H9 (cell line): ENCODE data around the gene LEMD1. TPM values are rescaled to one million over a fixed set of nuclear protein-coding genes. Genes with fewer than 3 reads are reported as not detected.

Experiments used
- DNase-seq: peaks from one replicate; pipeline ENCODE4 v3.0.0-alpha.2; 2017
- H2AFZ ChIP-seq: one replicate; pipeline ENCODE4 v1.6.1; 2013; ENCODE audit warnings: mild to moderate bottlenecking, low read length, control low read depth, moderate library complexity
- H2AK5ac ChIP-seq: 2 replicates; pipeline ENCODE4 v1.6.1; 2013; ENCODE audit warnings: low read length, control low read depth, mixed read lengths; ENCODE audit not compliant: insufficient read length
- H2BK120ac ChIP-seq: one replicate; pipeline ENCODE4 v1.6.1; 2013; ENCODE audit warnings: low read depth, mild to moderate bottlenecking, low read length, control low read depth, inconsistent platforms; ENCODE audit not compliant: poor library complexity, severe bottlenecking
- H2BK12ac ChIP-seq: 2 replicates; pipeline ENCODE4 v1.6.1; 2013; ENCODE audit warnings: low read length, control low read depth, mixed read lengths, low read depth; ENCODE audit not compliant: insufficient read length
- H2BK15ac ChIP-seq: 2 replicates; pipeline ENCODE4 v1.6.1; 2013; ENCODE audit warnings: low read depth, low read length, control low read depth
- H2BK20ac ChIP-seq: one replicate; pipeline ENCODE4 v1.6.1; 2013; ENCODE audit warnings: low read depth, mild to moderate bottlenecking, low read length, control low read depth, inconsistent platforms; ENCODE audit not compliant: poor library complexity, severe bottlenecking
- H2BK5ac ChIP-seq: 2 replicates; pipeline ENCODE4 v1.6.1; 2013; ENCODE audit warnings: low read length, control low read depth, mixed read lengths; ENCODE audit not compliant: insufficient read length
- H3K14ac ChIP-seq: 2 replicates; pipeline ENCODE4 v1.6.1; 2013; ENCODE audit warnings: low read length, control low read depth; ENCODE audit not compliant: insufficient read depth
- H3K18ac ChIP-seq: 2 replicates; pipeline ENCODE4 v1.6.1; 2013; ENCODE audit warnings: low read depth, mild to moderate bottlenecking, mixed read lengths, low read length, control low read depth; ENCODE audit not compliant: insufficient read length
- H3K23ac ChIP-seq: 2 replicates; pipeline ENCODE4 v1.6.1; 2013; ENCODE audit warnings: low read length, control low read depth, mixed read lengths, low read depth; ENCODE audit not compliant: insufficient read length
- H3K23me2 ChIP-seq: 2 replicates; pipeline ENCODE4 v1.6.1; 2013; ENCODE audit warnings: low read depth, mild to moderate bottlenecking, mixed read lengths, low read length, control low read depth; ENCODE audit not compliant: insufficient read length, poor library complexity, severe bottlenecking
- H3K27ac ChIP-seq: 2 replicates; pipeline ENCODE4 v1.5.1; 2013; ENCODE audit warnings: low read length, control low read depth, mixed read lengths, low read depth; ENCODE audit not compliant: insufficient read length
- H3K27me3 ChIP-seq: 2 replicates; pipeline ENCODE4 v1.6.1; 2013; ENCODE audit warnings: low read length, control low read depth, inconsistent platforms; ENCODE audit not compliant: insufficient read depth
- H3K4ac ChIP-seq: 2 replicates; pipeline ENCODE4 v1.6.1; 2013; ENCODE audit warnings: low read depth, mild to moderate bottlenecking, control low read depth, inconsistent platforms, low read length, moderate library complexity
- H3K4me1 ChIP-seq: 2 replicates; pipeline ENCODE4 v1.6.1; 2013; ENCODE audit warnings: low read length, control low read depth, inconsistent platforms; ENCODE audit not compliant: insufficient read depth
- H3K4me2 ChIP-seq: 2 replicates; pipeline ENCODE4 v1.6.1; 2013; ENCODE audit warnings: low read length, control low read depth, mixed read lengths; ENCODE audit not compliant: insufficient read length, insufficient read depth
- H3K56ac ChIP-seq: 2 replicates; pipeline ENCODE4 v1.6.1; 2013; ENCODE audit warnings: low read depth, mild to moderate bottlenecking, mixed read lengths, low read length, control low read depth; ENCODE audit not compliant: insufficient read length
- H3K79me1 ChIP-seq: 2 replicates; pipeline ENCODE4 v1.6.1; 2013; ENCODE audit warnings: low read depth, mild to moderate bottlenecking, moderate library complexity, low read length, control low read depth, inconsistent platforms; ENCODE audit not compliant: insufficient read depth, poor library complexity, severe bottlenecking
- H3K79me2 ChIP-seq: 2 replicates; pipeline ENCODE4 v1.6.1; 2013; ENCODE audit warnings: low read length, control low read depth, inconsistent platforms; ENCODE audit not compliant: insufficient read depth
- H3K9ac ChIP-seq: 2 replicates; pipeline ENCODE4 v1.6.1; 2013; ENCODE audit warnings: low read length, control low read depth, mixed read lengths; ENCODE audit not compliant: insufficient read length; ENCODE audit errors: extremely low read depth
- H3K9me3 ChIP-seq: one replicate; pipeline ENCODE4 v1.6.1; 2013; ENCODE audit warnings: low read depth, low read length, inconsistent platforms; ENCODE audit not compliant: control insufficient read depth
- H3T11ph ChIP-seq: one replicate; pipeline ENCODE4 v1.6.1; 2013; ENCODE audit warnings: mild to moderate bottlenecking, low read length, control low read depth, inconsistent platforms
- H4K20me1 ChIP-seq: one replicate; pipeline ENCODE4 v1.6.1; 2013; ENCODE audit not compliant: control insufficient read depth, insufficient read length, insufficient read depth
- H4K5ac ChIP-seq: 2 replicates; pipeline ENCODE4 v1.6.1; 2013; ENCODE audit warnings: low read depth, mild to moderate bottlenecking, mixed read lengths, low read length, control low read depth; ENCODE audit not compliant: insufficient read length
- H4K8ac ChIP-seq: replicated peaks from 2 replicates; pipeline ENCODE4 v1.6.1; 2013; ENCODE audit warnings: low read length, control low read depth, mixed read lengths, low read depth; ENCODE audit not compliant: insufficient read length
- H4K91ac ChIP-seq: 2 replicates; pipeline ENCODE4 v1.6.1; 2013; ENCODE audit warnings: low read depth, mild to moderate bottlenecking, moderate library complexity, mixed read lengths, low read length, control low read depth; ENCODE audit not compliant: insufficient read length
- H3K27ac Mint-ChIP-seq, 3 experiments: 2 replicates in 2 of 3; 3 replicates in 1 of 3; pipeline ENCODE4 v1.8.0; 2020 to 2021; ENCODE audit warnings: mixed read lengths in 3 of 3, mild to moderate bottlenecking in 1 of 3, moderate library complexity in 1 of 3
- H3K27me3 Mint-ChIP-seq: 2 replicates; pipeline ENCODE4 v1.8.0; 2021; ENCODE audit warnings: low read depth, mild to moderate bottlenecking, moderate library complexity, mixed read lengths
- H3K36me3 Mint-ChIP-seq, 3 experiments: 2 replicates in 2 of 3; 3 replicates in 1 of 3; pipeline ENCODE4 v1.8.0; 2020 to 2021; ENCODE audit warnings: low read depth in 3 of 3, mixed read lengths in 3 of 3; ENCODE audit not compliant: insufficient read depth in 1 of 3
- H3K4me1 Mint-ChIP-seq, 2 experiments: 2 replicates each; pipeline ENCODE4 v1.8.0; 2020; ENCODE audit warnings: mixed read lengths in 2 of 2
- H3K4me3 Mint-ChIP-seq, 2 experiments: 2 replicates in 1 of 2; 3 replicates in 1 of 2; pipeline ENCODE4 v1.8.0; 2020 to 2021; ENCODE audit warnings: mild to moderate bottlenecking in 2 of 2, mixed read lengths in 2 of 2, moderate library complexity in 1 of 2
- H3K9me3 Mint-ChIP-seq, 2 experiments: 2 replicates in 1 of 2; 3 replicates in 1 of 2; pipeline ENCODE4 v1.8.0; 2020; ENCODE audit warnings: mild to moderate bottlenecking in 2 of 2, mixed read lengths in 2 of 2, moderate library complexity in 1 of 2
- CTCF ChIP-seq: fragments of 200-600 bp; sonication (generic); conservative IDR thresholded peaks from 3 replicates; pipeline ENCODE4 v1.8.0; 2021; ENCODE audit warnings: antibody characterized with exemption, mild to moderate bottlenecking
- WGBS: extraction: QIAGEN DNeasy Blood & Tissue Kit; methylation state at CpG from one replicate; pipeline ENCODE4 v1.1.7; 2013; ENCODE audit warnings: missing lambda C conversion rate, low lambda C conversion rate, mixed read lengths; ENCODE audit not compliant: insufficient read length; ENCODE audit errors: extremely low coverage; 5-methylcytosine and 5-hydroxymethylcytosine counted together
- total RNA-seq: library from RNA; stranded (reverse); gene quantifications from 2 replicates; pipeline ENCODE4 v1.2.1, GENCODE V29; 2021

LEMD1 gene
- total RNA-seq, 1 experiment from 2014 or later, result 11.8 TPM

- peaks cover 37% of the 10 kb centered on the region for H3K27me3 Mint-ChIP-seq
- no CpG with 5 or more reads among the region's 4 CpGs for WGBS
- no peaks in the 10 kb centered on the region for H3K4me1 ChIP-seq
- no peaks in the 10 kb centered on the region for H3K79me1 ChIP-seq
- no peaks in the 10 kb centered on the region for H3K9me3 ChIP-seq
- no peaks in the 10 kb centered on the region for H3K23me2 ChIP-seq
- no peak overlapping the region for H2BK120ac ChIP-seq
- no peak overlapping the region for H3T11ph ChIP-seq
- no peak for DNase-seq
- H2AFZ ChIP-seq, result no peak overlapping the region
- H3K27me3 ChIP-seq, result no peaks in the 10 kb centered on the region; the same call in 1 of the 2 replicates
- H2BK12ac ChIP-seq, result no peak overlapping the region
- H3K4me1 Mint-ChIP-seq, result peaks cover 19 to 36% of the 10 kb centered on the region in 2 experiments
- no peak overlapping the region for H3K56ac ChIP-seq
- 0 out of 3 replicates have a peak, but pooled peaks have one; percentile 19 for TF ChIP-seq CTCF
- H3K36me3 Mint-ChIP-seq, result peaks cover 0 to 2% (median 0%) of the 10 kb centered on the region in 3 experiments; a peak in 1 of 7 replicates
- no peak overlapping the region for H3K4ac ChIP-seq
- H3K4me3 Mint-ChIP-seq, result no peak overlapping the region
- no peak overlapping the region for H4K8ac ChIP-seq
- H2BK15ac ChIP-seq, result no peak overlapping the region
- no peak overlapping the region for H3K23ac ChIP-seq
- H3K27ac ChIP-seq, result no peak overlapping the region
- H2AK5ac ChIP-seq, result no peak overlapping the region
- H3K27ac Mint-ChIP-seq, result no peak overlapping the region
- no peak overlapping the region for H4K5ac ChIP-seq
- H3K9ac ChIP-seq, result no peak overlapping the region
- no peaks in the 10 kb centered on the region for H3K79me2 ChIP-seq
- no peak overlapping the region for H4K91ac ChIP-seq
- H2BK5ac ChIP-seq, result no peak overlapping the region
- H3K18ac ChIP-seq, result no peak overlapping the region
- no peak overlapping the region for H3K14ac ChIP-seq
- no peak overlapping the region for H2BK20ac ChIP-seq
- no peaks in the 10 kb centered on the region for H4K20me1 ChIP-seq
- H3K9me3 Mint-ChIP-seq, result no peaks in the 10 kb centered on the region
- H3K4me2 ChIP-seq, result no peak overlapping the region
These were observed 1.3 kb upstream of the LEMD1 start for GRCh38 chr1:205422993-205423642.
